HG02970 (cell line): Measurements from ENCODE around the gene TP63.
"Not testable (repeated sequence)": the region's sequence is repeated elsewhere in the genome, so short reads cannot be mapped to it uniquely, and the experiment has no call there.

Source experiments
- ATAC-seq: cut with Tn5 transposase; IDR thresholded peaks from one replicate; pipeline ENCODE4 v1.9.1; 2021; ENCODE audit warnings: mild to moderate bottlenecking, moderate library complexity, moderate number of reproducible peaks; ENCODE audit not compliant: unreplicated experiment, low FRiP score

The TP63 gene

DNA sequence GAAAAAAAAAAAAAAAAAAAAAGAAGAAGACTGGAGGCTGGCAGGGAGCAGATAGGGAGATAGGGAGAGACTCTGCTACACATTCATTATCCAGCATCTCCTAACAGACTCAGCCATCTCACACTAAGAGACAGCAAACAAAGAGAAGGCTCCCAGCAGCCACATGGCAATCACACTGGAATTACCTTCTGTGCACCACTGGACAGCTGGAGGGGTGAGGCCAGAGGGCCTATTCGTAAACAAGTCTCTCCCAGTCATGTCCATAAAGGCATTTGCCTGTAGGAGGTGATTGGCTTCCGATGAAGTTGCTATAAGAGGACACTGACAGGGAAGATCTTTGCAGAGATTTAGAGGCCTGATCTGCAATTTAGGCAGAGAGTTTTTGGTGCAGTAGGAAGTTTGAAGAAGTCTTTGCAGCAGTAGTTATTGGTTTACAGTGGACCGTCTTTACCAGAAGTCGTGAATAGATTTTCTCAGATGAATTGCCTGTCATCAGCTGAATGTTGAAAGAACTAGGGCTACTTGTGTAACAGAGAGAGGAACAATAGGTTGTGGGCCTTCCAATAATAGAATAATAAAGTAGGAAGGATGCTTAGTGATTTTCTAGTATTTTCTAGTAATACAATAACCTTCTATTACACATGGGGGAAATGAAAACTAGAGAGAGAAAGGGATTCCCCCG lies 89.7 kb downstream of the TP63 start:
- no peak for ATAC-seq

DNA sequence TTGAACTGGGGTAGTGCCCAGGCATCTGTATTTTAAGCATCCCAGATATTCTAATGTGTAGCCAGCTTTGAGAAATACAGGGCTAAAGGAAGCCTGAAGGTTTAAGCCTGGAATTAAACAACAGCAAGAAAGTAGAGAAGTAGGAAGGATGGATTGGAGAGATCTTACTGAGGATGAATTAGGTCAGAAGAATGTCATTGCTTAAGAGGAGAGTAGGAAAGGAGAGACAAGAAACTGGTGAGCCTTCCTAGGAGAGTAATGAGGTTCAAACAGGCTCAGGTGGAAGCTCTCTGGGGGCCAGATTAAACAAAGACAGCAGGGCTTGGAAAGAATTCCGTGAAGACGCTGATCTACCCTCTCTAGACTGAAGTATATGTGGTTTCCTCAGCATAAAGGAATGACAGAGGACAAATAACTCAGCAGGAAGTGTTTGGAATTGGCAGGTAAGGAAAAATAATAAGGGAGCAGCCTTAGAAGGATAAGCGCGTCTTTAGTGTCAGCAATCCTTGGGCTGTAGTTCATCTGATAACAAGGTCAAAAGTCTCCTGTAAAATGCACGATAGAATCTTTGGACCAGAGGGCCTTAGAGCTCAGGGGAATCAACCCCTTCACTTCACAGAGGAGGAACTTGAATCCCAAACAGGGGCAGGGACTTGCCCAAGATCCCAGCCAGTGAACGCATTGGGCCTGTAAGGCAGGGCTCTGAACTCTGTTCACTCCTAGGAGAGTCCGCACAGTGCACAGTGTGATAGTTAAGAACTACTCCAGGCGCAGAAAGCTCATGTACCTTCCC lies 90.9 kb downstream of the TP63 start:
- no peak for ATAC-seq

DNA sequence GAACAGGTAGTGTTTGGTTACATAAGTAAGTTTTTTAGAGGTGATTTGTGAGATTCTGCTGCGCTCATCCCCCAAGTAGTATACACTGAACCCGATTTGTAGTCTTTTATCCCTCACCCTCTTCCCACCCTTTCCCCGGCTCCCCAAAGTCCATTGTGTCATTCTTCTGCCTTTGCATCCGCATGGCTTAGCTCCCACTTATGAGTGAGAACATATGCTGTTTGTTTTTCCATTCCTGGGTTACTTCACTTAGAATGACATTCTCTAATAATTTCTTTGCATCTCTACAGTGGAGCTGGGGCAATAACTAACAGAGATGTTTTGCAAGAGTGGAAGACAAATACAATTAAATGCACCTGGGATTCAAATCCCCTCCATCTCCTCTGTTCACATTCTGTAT lies 93.2 kb downstream of the TP63 start:
- ATAC-seq: no peak

DNA sequence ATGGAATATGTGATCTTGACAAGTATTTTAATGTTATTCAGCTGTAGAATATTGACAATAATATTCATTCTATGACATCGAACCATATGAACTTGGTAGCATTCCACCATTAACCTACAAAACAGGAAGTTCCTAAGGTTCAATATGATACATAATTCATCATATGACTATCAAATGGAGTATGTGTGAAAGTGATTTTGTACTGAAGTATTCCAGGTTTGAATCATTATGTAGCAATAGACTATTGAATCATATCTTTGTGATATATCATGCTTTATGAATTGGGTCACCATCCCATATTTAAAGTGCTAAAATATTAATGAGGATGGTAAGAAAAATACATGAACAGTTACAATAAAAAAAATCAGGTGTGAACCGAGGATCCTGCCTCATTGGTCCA lies 95.1 kb downstream of the TP63 start:
- ATAC-seq: no peak

DNA sequence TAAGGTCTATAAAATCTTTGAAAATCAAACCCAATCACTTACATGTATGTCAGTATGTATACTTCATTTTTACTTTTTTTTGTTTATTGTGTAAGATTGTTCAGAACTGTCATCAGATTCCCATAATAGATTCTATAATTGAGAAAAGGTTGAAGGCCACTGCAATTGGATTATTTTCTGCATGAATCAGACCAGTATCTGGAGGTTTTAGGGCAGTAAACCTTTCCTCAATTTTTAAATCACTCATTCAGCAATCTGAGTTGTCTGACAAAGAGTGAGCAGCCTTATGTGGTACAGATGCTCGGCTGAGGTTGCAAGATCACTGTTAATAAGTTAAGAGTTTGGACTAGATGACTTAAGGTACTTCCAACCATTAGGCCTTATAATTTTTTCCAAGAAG lies 96.0 kb downstream of the TP63 start:
- no peak for ATAC-seq

DNA sequence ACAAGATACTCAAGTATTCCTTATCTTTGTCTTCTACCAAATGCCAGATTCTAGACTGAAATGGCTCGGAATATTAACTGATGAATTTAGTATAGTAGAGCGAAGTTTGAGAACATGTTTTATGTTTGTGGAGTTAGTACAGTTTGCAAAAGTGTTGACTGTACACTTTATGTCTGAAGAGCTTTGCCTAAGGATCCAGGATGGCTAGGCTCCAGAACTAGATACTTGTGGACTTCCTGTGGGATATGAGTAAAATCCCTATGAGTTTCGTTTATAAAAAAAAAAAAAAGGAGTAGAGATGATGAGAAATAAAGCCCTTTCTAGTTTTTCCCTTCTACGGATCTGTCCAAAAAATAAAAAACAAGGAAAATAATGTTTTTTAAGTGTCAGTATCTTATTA lies 96.7 kb downstream of the TP63 start:
- no peak for ATAC-seq

DNA sequence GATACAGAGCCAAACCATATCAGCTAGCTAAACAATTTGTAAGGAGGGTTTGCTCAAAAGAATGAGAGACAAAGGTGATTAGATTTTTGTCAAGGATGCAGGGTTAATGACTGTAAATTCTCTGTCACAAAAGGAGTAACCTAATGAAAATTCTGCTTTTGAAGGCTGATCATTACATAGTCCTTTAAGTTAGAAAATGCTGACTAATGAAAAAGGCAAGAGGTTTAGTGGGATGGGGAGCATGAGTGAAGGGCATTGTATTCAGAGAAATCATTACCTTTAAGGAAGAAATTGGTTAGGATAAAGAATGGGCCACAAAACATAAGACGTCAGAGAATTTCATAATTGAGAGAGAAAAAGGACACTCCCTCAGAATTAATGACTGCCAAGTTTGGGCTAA lies 97.7 kb downstream of the TP63 start:
- no peak for ATAC-seq

DNA sequence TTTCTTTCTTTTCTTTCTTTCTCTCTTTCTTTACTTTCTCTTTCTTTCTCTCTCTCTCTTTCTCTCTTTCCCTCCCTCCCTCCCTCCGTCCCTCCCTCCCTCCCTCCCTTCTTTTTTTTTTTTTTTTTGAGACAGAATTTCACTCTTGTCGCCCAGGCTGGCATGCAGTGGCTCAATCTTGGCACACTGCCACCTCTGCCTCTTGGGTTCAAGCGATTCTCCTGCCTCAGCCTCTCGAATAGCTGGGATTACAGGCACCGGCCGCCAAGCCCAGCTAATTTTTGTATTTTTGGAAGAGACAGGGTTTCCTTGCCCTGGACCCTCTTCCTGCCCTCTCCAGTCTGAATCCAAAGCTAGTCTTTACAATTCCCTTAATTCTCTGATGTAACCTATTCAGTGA lies 102.9 kb downstream of the TP63 start:
- no peak for ATAC-seq

DNA sequence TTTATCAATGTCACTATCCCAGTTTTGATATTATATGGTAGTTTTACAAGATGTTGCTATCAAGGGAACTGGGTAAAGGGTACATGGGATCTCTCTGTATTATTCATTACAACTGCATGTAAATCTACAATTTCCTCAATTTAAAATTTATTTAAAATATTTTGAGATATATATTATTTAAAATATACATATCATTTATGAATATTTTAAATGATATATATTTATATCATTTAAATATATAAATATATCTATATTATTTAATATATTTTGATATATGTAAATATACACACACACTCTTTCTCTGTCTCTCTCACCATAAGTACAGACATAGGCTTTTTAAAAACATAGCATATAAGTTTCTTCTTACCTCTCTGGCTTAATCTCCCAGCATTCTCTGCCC lies 104.7 kb downstream of the TP63 start:
- ATAC-seq: no peak

DNA sequence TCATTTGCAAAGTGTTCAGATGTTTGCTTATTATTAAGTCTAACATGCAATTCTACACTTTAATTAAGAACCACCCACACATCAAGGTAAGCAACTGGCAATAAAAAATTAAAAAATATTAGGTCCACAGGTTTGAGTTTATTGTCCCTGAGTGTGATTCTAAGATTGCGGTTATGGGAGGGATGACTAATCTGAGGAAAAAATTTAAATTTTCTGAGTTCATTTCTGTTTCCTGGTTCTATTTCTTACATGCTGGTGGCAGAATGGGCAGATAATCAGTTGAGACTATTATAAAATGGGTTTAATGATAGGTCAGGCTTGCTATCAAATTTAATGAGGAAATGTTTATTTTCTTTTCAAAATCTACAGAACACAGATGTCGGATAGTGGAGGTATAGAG lies 105.9 kb downstream of the TP63 start:
- ATAC-seq: no peak

DNA sequence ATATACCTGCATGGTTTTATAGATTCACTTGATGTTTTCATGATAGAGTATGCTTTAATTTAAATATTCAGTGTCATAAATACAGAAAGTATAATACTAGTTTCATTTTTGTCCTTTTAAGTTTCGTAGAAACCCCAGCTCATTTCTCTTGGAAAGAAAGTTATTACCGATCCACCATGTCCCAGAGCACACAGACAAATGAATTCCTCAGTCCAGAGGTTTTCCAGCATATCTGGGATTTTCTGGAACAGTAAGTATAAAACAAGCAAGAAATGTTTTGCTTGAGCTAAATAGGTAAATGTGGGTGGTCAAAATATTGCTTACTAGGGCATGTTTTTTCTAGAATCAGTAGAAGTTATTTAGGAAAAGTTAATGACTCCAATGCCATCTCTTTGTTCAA lies 106.4 kb downstream of the TP63 start:
- ATAC-seq: no peak

DNA sequence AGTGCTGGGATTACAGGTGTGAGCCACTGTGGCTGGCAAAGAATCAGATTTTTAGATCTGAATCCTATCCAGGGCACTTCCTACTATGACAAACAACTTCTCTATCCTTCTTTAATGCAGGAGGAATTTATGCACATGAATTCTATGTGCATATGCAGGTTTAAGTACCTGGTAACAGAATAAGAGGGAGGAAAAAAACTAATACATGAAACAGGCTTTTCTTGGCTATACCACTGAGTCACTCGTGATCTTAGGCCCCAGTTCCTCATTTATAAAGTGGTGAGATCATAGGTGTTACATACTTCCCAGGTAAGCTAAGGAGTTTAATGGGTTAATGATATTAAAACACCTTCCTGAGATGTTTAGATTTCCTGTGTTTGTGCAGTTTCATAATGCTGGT lies 108.2 kb downstream of the TP63 start:
- ATAC-seq: no peak

DNA sequence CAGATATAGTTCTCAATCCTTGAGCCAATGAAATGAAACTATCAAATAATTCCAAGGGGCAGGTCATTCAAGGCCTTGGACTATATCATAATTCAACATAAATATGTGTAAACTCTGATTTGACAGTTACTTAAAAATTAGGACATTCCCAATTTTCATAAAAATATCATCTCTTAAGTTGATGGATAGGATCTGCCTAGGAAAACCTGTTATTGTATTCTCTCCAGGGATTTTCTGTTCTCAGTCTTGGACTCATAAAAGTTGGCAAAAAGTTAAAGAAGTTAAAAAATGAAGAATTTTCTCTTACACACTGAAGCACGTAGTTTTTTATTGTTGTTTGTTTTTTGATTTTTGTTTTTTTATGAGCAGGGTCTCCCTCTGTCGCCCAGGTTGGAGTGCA lies 109.0 kb downstream of the TP63 start:
- ATAC-seq: no peak

DNA sequence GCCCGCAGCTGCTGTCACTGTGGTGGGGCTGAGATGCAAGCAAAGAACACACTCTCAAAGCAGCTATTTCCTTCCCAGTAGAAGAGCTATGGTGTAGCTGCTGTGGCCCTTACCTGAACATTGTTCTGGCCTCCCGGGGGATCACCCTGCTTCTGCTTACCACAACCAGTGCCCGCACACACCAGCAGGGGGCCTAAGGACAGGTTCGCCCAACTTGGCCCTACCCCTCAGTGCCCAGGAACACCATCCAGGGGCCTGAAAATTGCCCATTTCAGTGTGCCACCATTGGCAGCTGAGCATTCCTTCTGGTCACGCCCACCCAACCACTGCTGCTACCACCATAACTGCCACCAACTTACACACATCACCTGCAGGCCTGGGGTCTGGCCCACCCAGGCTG lies 113.0 kb downstream of the TP63 start:
- ATAC-seq: no peak

DNA sequence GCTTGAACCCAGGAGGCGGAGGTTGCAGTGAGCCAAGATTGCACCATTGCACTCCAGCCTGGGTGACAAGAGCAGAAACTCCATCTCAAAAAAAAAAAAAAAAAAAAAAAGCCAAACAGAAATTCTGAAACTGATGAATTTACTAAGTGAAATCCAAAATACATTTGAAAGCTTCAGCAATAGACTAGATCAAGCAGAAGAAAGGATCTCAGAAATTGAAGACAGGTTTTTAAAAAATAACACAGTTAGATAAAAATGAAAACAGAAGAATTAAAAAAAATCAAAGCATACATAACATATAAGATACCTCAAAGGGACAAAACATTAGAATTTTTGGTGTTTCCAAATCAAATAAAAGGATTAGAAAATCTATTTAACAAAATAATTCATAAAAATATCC lies 114.4 kb downstream of the TP63 start:
- no peak for ATAC-seq

DNA sequence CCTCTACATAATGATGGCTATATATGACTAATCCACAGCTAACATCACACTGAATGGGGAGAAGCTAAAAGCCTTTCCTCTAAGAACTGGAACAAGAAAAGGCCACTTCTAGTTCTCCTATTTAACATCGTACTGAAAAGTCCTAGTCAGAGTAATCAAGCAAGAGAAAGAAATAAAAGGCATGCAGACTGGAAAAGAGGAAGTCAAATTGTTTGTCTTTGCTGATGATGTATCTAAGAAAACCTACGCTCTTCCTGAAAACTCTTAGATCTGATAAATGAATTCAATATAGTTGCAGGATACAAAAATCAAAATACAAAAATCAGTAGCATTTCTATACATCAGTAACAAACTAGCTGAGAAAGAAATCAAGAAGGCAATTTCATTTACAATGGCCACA lies 116.9 kb downstream of the TP63 start:
- no peak for ATAC-seq

DNA sequence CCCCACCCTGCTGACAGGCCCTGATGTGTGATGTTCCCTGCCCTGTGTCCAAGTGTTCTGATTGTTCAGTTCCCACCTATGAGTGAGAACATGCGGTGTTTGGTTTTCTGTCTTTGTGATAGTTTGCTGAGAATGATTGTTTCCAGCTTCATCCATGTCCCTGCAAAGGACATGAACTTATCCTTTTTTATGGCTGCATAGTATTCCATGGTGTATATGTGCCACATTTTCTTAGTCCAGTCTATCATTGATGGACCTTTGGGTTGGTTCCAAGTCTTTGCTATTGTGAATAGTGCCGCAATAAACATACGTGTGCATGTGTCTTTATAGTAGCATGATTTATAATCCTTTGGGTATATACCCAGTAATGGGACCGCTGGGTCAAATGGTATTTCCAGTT lies 119.8 kb downstream of the TP63 start:
- not testable (repeated sequence) for ATAC-seq

DNA sequence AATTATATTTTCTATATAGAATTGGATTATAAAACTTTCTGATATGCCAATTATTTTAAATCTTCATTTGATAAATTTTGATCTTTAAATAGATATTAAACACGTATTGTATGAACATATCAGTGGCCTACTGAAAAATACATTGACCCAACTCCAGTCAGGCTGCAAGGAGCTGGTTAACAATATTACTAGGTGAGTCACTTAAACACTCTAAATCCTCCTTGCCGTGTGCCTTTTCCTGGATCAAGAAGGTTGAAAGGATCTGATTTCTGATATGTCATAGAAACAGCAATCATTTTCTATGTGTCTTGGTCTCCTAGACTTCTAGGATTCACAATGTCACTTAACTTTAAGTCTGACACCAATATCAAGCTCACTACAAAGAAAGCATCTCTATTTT lies 123.2 kb downstream of the TP63 start:
- no peak for ATAC-seq

DNA sequence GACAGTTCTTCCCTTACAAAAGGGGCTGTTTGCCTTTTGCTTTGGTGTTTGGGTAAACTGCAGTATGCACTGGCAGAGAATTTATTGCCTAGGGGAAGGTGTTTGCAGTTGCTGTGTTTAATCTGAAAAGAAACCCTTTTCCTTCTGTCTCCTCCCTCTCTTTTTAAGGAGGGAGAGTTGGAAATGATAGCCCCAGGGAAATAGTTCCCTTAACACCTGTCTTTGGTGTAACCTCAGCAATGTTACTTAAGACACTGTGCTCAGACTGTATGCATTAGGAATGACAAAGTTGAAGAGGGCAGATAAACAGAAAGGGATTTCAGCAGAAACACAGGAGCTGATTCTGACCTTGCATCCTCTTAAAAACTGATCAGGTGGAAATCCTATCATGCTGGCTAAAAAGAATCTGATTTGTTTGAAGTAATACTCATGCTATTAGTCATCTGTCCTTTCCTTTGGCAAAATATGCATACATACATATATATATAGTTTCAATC lies 125.4 kb downstream of the TP63 start:
- no peak for ATAC-seq

DNA sequence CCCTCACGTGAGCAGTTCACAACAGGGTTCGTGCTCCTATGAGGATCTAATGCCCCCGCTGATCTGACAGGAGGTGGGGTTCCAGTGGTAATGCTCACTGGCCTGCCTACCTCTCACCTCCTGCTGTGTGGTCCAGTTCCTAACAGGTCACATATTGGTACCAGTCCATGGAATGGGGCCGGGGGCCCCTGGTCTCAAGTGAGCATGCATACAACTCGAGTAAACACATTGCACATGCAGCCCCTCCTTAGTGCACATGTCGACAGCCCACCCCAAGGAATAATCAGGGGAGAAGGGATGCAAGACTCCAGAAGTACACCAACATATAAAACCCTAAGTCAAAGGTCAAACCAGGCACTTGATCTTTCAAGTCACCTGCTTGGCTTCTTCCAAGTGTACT lies 127.0 kb downstream of the TP63 start:
- ATAC-seq: no peak

DNA sequence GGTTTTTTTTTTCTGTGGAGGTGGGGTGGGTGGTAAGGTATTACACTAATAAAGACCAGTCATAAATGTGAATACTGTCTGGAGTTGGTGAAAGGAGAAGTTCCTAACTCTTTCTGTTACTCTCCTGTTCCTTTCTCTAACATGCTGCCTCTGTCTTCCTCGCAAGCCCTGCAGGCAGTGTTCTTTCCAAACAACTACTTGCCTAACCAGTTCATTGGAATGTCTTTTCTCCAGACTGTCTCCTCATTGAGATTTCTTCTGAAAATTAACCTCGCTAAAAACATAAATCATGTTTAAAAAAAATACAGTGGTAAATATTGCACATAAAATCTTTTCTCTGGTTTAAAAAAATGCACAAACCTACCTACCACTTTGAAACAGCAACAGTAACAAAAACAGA lies 135.2 kb downstream of the TP63 start:
- no peak for ATAC-seq

DNA sequence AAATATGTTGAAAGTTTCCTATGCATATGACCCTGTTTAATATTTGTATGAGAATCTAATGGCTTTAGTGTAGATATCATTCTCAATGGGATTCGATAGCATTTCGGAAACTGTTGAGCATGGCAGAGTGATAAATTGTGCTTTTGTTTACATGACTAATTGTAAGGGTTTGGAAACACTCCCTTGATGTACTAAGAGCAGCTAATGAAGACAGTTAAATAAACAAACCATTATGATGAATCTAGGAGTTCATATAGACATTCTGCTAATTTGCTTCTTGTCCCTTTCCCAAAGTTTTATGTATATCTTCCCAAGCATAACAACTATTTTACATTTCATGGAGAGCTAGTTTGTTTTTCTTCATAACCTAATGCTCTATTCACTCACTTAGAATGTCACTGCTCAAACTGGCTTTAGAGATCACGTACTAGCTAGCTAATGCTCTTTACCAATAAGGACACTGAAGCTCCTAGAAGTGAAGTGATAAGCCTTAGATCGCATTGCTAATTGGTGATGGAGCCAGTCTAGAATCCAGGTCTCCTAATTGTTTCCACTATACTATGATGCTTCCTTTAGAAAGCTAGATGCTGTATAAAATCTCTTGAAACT lies 140.8 kb downstream of the TP63 start:
- ATAC-seq: no peak
